Liver (tissue), 3 donors: ENCODE results near the gene ADK.

Experiments
- GABPA ChIP-seq, 2 donors: IDR thresholded peaks in 1 of 2; conservative IDR thresholded peaks in 1 of 2; 2 replicates each; pipeline ENCODE4 v1.6.1; 2016; ENCODE audit warnings: antibody characterized with exemption in 2 of 2, mild to moderate bottlenecking in 1 of 2, moderate library complexity in 1 of 2
- TF ChIP-seq, protein P1 (sequence below): fragments of 150-350 bp; IDR thresholded peaks from 2 replicates; pipeline ENCODE4 v1.5.1; 2017; ENCODE audit warnings: improper control_type of control experiment, low read depth, low read length; ENCODE audit not compliant: missing input control
- donor health status: healthy.
- donor health status: healthy.

DNA sequence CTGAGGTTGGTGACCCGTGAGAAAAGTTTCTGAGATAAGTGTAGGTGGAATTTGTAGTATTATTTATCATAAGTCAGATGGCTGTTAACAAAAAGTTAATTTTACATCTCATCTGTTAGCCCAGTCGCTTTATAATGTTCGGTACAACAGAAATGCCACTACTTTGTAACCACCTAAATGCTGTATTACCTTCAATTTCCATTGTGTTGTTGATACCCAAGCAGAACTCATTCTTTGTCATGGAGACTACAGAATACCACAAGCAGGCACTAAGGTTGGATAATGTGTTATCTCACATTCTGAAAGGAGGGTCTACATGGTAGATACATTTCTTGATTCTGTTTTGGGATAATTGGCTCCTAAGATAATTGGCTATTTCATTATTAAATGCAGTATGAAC is 425.6 kb downstream of the ADK start:
- TF ChIP-seq, protein P1, sequence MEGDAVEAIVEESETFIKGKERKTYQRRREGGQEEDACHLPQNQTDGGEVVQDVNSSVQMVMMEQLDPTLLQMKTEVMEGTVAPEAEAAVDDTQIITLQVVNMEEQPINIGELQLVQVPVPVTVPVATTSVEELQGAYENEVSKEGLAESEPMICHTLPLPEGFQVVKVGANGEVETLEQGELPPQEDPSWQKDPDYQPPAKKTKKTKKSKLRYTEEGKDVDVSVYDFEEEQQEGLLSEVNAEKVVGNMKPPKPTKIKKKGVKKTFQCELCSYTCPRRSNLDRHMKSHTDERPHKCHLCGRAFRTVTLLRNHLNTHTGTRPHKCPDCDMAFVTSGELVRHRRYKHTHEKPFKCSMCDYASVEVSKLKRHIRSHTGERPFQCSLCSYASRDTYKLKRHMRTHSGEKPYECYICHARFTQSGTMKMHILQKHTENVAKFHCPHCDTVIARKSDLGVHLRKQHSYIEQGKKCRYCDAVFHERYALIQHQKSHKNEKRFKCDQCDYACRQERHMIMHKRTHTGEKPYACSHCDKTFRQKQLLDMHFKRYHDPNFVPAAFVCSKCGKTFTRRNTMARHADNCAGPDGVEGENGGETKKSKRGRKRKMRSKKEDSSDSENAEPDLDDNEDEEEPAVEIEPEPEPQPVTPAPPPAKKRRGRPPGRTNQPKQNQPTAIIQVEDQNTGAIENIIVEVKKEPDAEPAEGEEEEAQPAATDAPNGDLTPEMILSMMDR: no peak
- TF ChIP-seq GABPA (IDR thresholded peaks at IDR 0.05 in 1 of 2, conservative IDR thresholded peaks at IDR 0.05 in 1 of 2): no peak
